HepG2 (cell line): Measurements from ENCODE around the gene CREG2. TPM values are rescaled to one million over a fixed set of nuclear protein-coding genes. Genes with fewer than 3 reads are reported as not detected.

Experiments used
- ATAC-seq: fragments of 200-7000 bp; cut with Tn5 transposase; 3 replicates; pipeline ENCODE4 v1.9.1; 2020; ENCODE audit warnings: mild to moderate bottlenecking, moderate library complexity
- BruUV-seq: library from RNA; stranded (reverse); fragments of 400-500 nt; replicated peaks from 2 replicates; lab custom pipeline; 2021; lab: Mats Ljungman, UMichigan
- CTCF ChIA-PET: fragments of 300-600 bp; formaldehyde crosslinking; extraction: SDS; loops from one replicate; lab custom pipeline; 2021; ENCODE audit warnings: low total read pairs, inconsistent platforms, low intra/inter-chr PET ratio; lab: Yijun Ruan, JAX
- POLR2A ChIA-PET: fragments of 350-600 bp; sonication (Branson Sonifier 250); formaldehyde crosslinking; loops from one replicate; lab custom pipeline; 2020; ENCODE audit warnings: antibody characterized with exemption, inconsistent platforms; lab: Yijun Ruan, JAX
- DNase-seq: peaks from one replicate; pipeline ENCODE4 v3.0.0-alpha.2; 2015; ENCODE audit warnings: low spot score
- FAIRE-seq: peaks from 3 replicates; lab custom pipeline; 2011; peaks lifted over from hg19 to GRCh38; lab: Jason Lieb, UNC
- H2AFZ ChIP-seq: one replicate; pipeline ENCODE4 v1.6.1; 2011; ENCODE audit warnings: low read length, inconsistent platforms
- H3K27ac ChIP-seq: fragments of 300-600 bp; 3 replicates; pipeline ENCODE4 v1.8.0; 2011; ENCODE audit warnings: mixed run types, mild to moderate bottlenecking, mixed read lengths, low read length, inconsistent platforms; ENCODE audit not compliant: insufficient read depth; ENCODE audit errors: extremely low read length
- H3K27me3 ChIP-seq, 2 experiments: fragments of 200-600 bp in 1 of 2; 2 replicates in 1 of 2; 3 replicates in 1 of 2; pipeline versions ENCODE4 v1.6.0 to v1.8.0; 2011; ENCODE audit warnings: low read length in 2 of 2, mild to moderate bottlenecking in 2 of 2, moderate library complexity in 2 of 2, inconsistent platforms in 1 of 2; ENCODE audit not compliant: insufficient read depth in 2 of 2, control insufficient read depth in 1 of 2
- H3K36me3 ChIP-seq, 2 experiments: fragments of 200-600 bp in 1 of 2; replicated peaks in 1 of 2; 2 replicates in 1 of 2; 3 replicates in 1 of 2; pipeline versions ENCODE4 v1.5.1 to v1.8.0; 2011; ENCODE audit warnings: low read length in 2 of 2, inconsistent platforms in 1 of 2; ENCODE audit not compliant: insufficient read depth in 2 of 2, control insufficient read depth in 1 of 2
- H3K4me1 ChIP-seq: 2 replicates; pipeline ENCODE4 v1.5.1; 2012; ENCODE audit warnings: low read length, inconsistent platforms; ENCODE audit not compliant: insufficient read depth
- H3K4me2 ChIP-seq: 2 replicates; pipeline ENCODE4 v1.6.0; 2011; ENCODE audit warnings: low read depth, low read length, inconsistent platforms
- H3K4me3 ChIP-seq, 3 experiments: fragments of 200-600 bp in 1 of 3; sonication (generic), shearing (Covaris generic) in 1 of 3; replicated peaks in 1 of 3; 2 replicates each; pipeline ENCODE4 v1.5.1; 2011 to 2016; ENCODE audit warnings: low read length in 3 of 3, inconsistent platforms in 2 of 3, low read depth in 2 of 3, mild to moderate bottlenecking in 2 of 3, control low read depth in 1 of 3, mixed read lengths in 1 of 3; ENCODE audit not compliant: insufficient read depth in 1 of 3
- H3K79me2 ChIP-seq: one replicate; pipeline ENCODE4 v1.6.1; 2011; ENCODE audit warnings: low read length, inconsistent platforms; ENCODE audit not compliant: insufficient read depth
- H3K9ac ChIP-seq: 2 replicates; pipeline ENCODE4 v1.6.0; 2011; ENCODE audit warnings: mild to moderate bottlenecking, low read depth, low read length, inconsistent platforms; ENCODE audit not compliant: insufficient read depth
- H3K9me3 ChIP-seq: 2 replicates; pipeline ENCODE4 v1.5.1; 2012; ENCODE audit warnings: mild to moderate bottlenecking, low read length
- H4K20me1 ChIP-seq: 2 replicates; pipeline ENCODE4 v1.6.0; 2011; ENCODE audit warnings: inconsistent platforms, mild to moderate bottlenecking, low read length, moderate library complexity; ENCODE audit not compliant: insufficient read depth
- ARNT ChIP-seq: fragments of 450-650 bp; IDR thresholded peaks from 2 replicates; pipeline ENCODE4 v1.6.1; 2017
- CBX1 ChIP-seq: IDR thresholded peaks from one replicate; pipeline ENCODE4 v1.6.1; 2016; ENCODE audit warnings: antibody characterized with exemption, low read depth
- MEF2D ChIP-seq: sonication (generic); formaldehyde crosslinking; IDR thresholded peaks from 2 replicates; pipeline ENCODE4 v1.5.1; 2020; ENCODE audit warnings: mild to moderate bottlenecking, missing genetic modification reagents
- NKX3-1 ChIP-seq: sonication (generic); formaldehyde crosslinking; IDR thresholded peaks from 2 replicates; pipeline ENCODE4 v1.5.0; 2020; ENCODE audit warnings: missing genetic modification reagents
- SOX13 ChIP-seq, 3 experiments: fragments of 450-650 bp in 1 of 3; sonication (generic) in 1 of 3; formaldehyde crosslinking in 1 of 3; IDR thresholded peaks in 2 of 3; conservative IDR thresholded peaks in 1 of 3; 2 replicates each; pipeline versions ENCODE4 v1.5.0 to v1.6.1; 2016 to 2020; ENCODE audit warnings: antibody characterized with exemption in 1 of 3, mild to moderate bottlenecking in 1 of 3, missing compliant biosample characterization in 1 of 3, missing genetic modification reagents in 1 of 3, moderate library complexity in 1 of 3
- SRY ChIP-seq: sonication (generic); formaldehyde crosslinking; IDR thresholded peaks from 2 replicates; pipeline ENCODE4 v1.8.0; 2022; ENCODE audit warnings: mild to moderate bottlenecking, missing genetic modification reagents
- TARDBP ChIP-seq: sonication (generic); formaldehyde crosslinking; IDR thresholded peaks from 2 replicates; pipeline ENCODE4 v1.8.0; 2022; ENCODE audit warnings: mild to moderate bottlenecking, missing genetic modification reagents
- ZC3H4 ChIP-seq: sonication (generic); formaldehyde crosslinking; IDR thresholded peaks from 2 replicates; pipeline ENCODE4 v1.4.0; 2020; ENCODE audit warnings: missing genetic modification reagents, borderline replicate concordance
- ZFP36L1 ChIP-seq: sonication (generic); formaldehyde crosslinking; IDR thresholded peaks from 2 replicates; pipeline ENCODE4 v1.8.0; 2022; ENCODE audit warnings: mild to moderate bottlenecking, missing genetic modification reagents, moderate library complexity
- ZFP41 ChIP-seq: sonication (generic); formaldehyde crosslinking; IDR thresholded peaks from 2 replicates; pipeline ENCODE4 v1.4.0; 2020; ENCODE audit warnings: mild to moderate bottlenecking, missing genetic modification reagents, borderline replicate concordance
- ZFY ChIP-seq: sonication (generic); formaldehyde crosslinking; IDR thresholded peaks from 2 replicates; pipeline ENCODE4 v1.4.0; 2020; ENCODE audit warnings: missing genetic modification reagents
- ZNF564 ChIP-seq: sonication (generic); formaldehyde crosslinking; IDR thresholded peaks from 2 replicates; pipeline ENCODE4 v1.8.1; 2023; ENCODE audit warnings: mild to moderate bottlenecking, missing genetic modification reagents
- ZNF775 ChIP-seq: sonication (generic); formaldehyde crosslinking; IDR thresholded peaks from 2 replicates; pipeline ENCODE4 v1.4.0; 2020; ENCODE audit warnings: missing genetic modification reagents, mild to moderate bottlenecking, moderate library complexity, borderline replicate concordance
- WGBS: methylation state at CpG from one replicate; pipeline ENCODE4 v1.1.6; 2017; ENCODE audit warnings: low lambda C conversion rate; 5-methylcytosine and 5-hydroxymethylcytosine counted together
- in situ Hi-C: cut with HindIII; loops from 2 replicates; pipeline ENCODE4 v1.10.0; 2017; ENCODE audit warnings: low pct_unique_long_range_greater_than_20kb; ENCODE audit not compliant: extremely low pct_ligation_motif_present
- intact Hi-C: fragments of 100-400 bp; cut with micrococcal nuclease; formaldehyde crosslinking; loops from one replicate; pipeline ENCODE4 v1.10.0; 2022; ENCODE audit not compliant: unreplicated experiment
- polyA plus RNA-seq, 8 experiments: library from polyadenylated mRNA; depleted of rRNA in 3 of 8; stranded (reverse) in 7 of 8; unstranded in 1 of 8; fragments of >200 nt; fragmentation: Illumina TruSeq in 4 of 8; extraction: Trizol in 4 of 8; gene quantifications; 2 replicates each; pipeline versions ENCODE4 v1.2.1 to v1.2.3, GENCODE V29; 2011 to 2016; ENCODE audit warnings: low read depth in 4 of 8, missing spikeins in 1 of 8, mixed read lengths in 1 of 8; ENCODE audit not compliant: insufficient read depth in 1 of 8
- total RNA-seq, 5 experiments: library from RNA; depleted of rRNA; stranded (reverse); fragments of >200 nt; fragmentation: Illumina TruSeq; extraction: Trizol; gene quantifications; 2 replicates each; pipeline ENCODE4 v1.2.3, GENCODE V29; 2016; ENCODE audit warnings: low read depth in 1 of 5
- TF ChIP-seq, protein P1 (sequence below): sonication (generic); formaldehyde crosslinking; IDR thresholded peaks from 2 replicates; pipeline ENCODE4 v1.4.0; 2020; ENCODE audit warnings: mild to moderate bottlenecking, missing genetic modification reagents
- TF ChIP-seq, protein P2 (sequence below): sonication (generic); formaldehyde crosslinking; IDR thresholded peaks from 2 replicates; pipeline ENCODE4 v1.9.0; 2021; ENCODE audit warnings: missing genetic modification reagents, borderline replicate concordance
- TF ChIP-seq, protein P3 (sequence below): sonication (generic); formaldehyde crosslinking; conservative IDR thresholded peaks from 2 replicates; pipeline ENCODE4 v1.4.0; 2020; ENCODE audit warnings: missing genetic modification reagents
- TF ChIP-seq, protein P4 (sequence below): sonication (generic); formaldehyde crosslinking; IDR thresholded peaks from 2 replicates; pipeline ENCODE4 v1.8.0; 2022; ENCODE audit warnings: low read depth, missing genetic modification reagents

The CREG2 gene
- total and polyA plus RNA-seq, 2 of the 13 experiments (the other 11 are each of a cell fraction or from before 2014, with no cell fraction given), result 0.18 to 0.26 TPM

DNA sequence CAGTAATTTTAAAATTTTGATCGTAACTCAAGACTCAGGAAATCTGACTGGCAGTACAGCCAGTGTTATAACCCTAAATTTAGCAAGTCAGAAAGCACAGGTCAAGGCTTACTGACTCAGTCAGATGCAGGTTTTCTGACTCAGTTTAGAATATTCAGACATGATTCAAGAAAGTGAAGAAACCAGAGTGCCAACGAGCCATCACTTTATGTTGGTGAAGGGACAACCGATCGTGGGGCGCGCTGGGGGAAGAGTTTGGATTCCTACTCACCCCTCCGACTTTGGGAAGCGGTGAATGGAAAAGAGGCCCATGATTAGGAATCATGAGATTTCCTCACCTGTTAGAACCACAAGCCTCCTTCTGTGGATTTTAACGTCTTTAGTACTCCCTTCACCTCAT lies 79.8 kb downstream of the CREG2 start:
- ATAC-seq (no peak), DNase-seq (no peak), FAIRE-seq (no peak)
- peak overlapping the region; percentile 85 for H3K27ac ChIP-seq
- ChIA-PET CTCF (no interaction called here), POLR2A (interaction anchor here (1.4 kb wide), 3 partner anchors 14 to 259 kb away, joined by 3 to 21 read pairs (median 5); partner anchors contain the start of gene CNOT11)
- H3K9ac ChIP-seq, result peak overlapping the region; percentile 98
- in situ Hi-C loops (no loop called here), intact Hi-C loops (loop anchor here (5.0 kb wide), 1 partner anchor 35 kb away; no protein-coding TSS in a partner anchor)
- 2% methylated on average over 9 of the region's 9 CpGs for WGBS
- no peak overlapping the region for H2AFZ ChIP-seq
- H3K36me3 ChIP-seq, result peaks cover 0 to 15% of the 10 kb centered on the region in 2 experiments; a peak in 3 of 5 replicates
- no peaks in the 10 kb centered on the region; a peak in 1 of 5 replicates for H3K27me3 ChIP-seq
- H3K9me3 ChIP-seq, result no peaks in the 10 kb centered on the region
- peaks cover 43% of the 10 kb centered on the region for H4K20me1 ChIP-seq
- H3K79me2 ChIP-seq, result peaks cover 59% of the 10 kb centered on the region
- peak overlapping the region; percentile 76 to 95 (median 93) for H3K4me3 ChIP-seq
- peak overlapping the region; percentile 82 for H3K4me2 ChIP-seq
- H3K4me1 ChIP-seq, result peaks cover 76% of the 10 kb centered on the region
- no TSS peak for BruUV-seq
- 0 out of 2 replicates have a peak, but pooled peaks have one; percentile 4 for TF ChIP-seq MEF2D (CRISPR knock-in tag)
- no peak for TF ChIP-seq ARNT
- TF ChIP-seq, protein P1, sequence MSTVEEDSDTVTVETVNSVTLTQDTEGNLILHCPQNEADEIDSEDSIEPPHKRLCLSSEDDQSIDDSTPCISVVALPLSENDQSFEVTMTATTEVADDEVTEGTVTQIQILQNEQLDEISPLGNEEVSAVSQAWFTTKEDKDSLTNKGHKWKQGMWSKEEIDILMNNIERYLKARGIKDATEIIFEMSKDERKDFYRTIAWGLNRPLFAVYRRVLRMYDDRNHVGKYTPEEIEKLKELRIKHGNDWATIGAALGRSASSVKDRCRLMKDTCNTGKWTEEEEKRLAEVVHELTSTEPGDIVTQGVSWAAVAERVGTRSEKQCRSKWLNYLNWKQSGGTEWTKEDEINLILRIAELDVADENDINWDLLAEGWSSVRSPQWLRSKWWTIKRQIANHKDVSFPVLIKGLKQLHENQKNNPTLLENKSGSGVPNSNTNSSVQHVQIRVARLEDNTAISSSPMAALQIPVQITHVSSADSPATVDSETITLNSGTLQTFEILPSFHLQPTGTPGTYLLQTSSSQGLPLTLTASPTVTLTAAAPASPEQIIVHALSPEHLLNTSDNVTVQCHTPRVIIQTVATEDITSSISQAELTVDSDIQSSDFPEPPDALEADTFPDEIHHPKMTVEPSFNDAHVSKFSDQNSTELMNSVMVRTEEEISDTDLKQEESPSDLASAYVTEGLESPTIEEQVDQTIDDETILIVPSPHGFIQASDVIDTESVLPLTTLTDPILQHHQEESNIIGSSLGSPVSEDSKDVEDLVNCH (CRISPR knock-in tag), result no peak
- TF ChIP-seq SRY (CRISPR knock-in tag), result 0 out of 2 replicates have a peak, but pooled peaks have one; percentile 4
- TF ChIP-seq ZC3H4, result no peak
- TF ChIP-seq, protein P2, sequence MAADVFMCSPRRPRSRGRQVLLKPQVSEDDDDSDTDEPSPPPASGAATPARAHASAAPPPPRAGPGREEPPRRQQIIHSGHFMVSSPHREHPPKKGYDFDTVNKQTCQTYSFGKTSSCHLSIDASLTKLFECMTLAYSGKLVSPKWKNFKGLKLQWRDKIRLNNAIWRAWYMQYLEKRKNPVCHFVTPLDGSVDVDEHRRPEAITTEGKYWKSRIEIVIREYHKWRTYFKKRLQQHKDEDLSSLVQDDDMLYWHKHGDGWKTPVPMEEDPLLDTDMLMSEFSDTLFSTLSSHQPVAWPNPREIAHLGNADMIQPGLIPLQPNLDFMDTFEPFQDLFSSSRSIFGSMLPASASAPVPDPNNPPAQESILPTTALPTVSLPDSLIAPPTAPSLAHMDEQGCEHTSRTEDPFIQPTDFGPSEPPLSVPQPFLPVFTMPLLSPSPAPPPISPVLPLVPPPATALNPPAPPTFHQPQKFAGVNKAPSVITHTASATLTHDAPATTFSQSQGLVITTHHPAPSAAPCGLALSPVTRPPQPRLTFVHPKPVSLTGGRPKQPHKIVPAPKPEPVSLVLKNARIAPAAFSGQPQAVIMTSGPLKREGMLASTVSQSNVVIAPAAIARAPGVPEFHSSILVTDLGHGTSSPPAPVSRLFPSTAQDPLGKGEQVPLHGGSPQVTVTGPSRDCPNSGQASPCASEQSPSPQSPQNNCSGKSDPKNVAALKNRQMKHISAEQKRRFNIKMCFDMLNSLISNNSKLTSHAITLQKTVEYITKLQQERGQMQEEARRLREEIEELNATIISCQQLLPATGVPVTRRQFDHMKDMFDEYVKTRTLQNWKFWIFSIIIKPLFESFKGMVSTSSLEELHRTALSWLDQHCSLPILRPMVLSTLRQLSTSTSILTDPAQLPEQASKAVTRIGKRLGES (CRISPR knock-in tag), result no peak
- no peak for TF ChIP-seq ZFY (CRISPR knock-in tag)
- no peak for TF ChIP-seq ZFP36L1
- TF ChIP-seq ZFP41, result no peak
- no peak for TF ChIP-seq ZNF564 (CRISPR knock-in tag)
- no peak for TF ChIP-seq CBX1
- no peak for TF ChIP-seq SOX13 (IDR thresholded peaks at IDR 0.05)
- TF ChIP-seq SOX13 (CRISPR knock-in tag; conservative IDR thresholded peaks at IDR 0.05 in 1 of 2, IDR thresholded peaks at IDR 0.05 in 1 of 2), result no peak
- no peak for TF ChIP-seq ZNF775 (CRISPR knock-in tag)
- TF ChIP-seq, protein P3, sequence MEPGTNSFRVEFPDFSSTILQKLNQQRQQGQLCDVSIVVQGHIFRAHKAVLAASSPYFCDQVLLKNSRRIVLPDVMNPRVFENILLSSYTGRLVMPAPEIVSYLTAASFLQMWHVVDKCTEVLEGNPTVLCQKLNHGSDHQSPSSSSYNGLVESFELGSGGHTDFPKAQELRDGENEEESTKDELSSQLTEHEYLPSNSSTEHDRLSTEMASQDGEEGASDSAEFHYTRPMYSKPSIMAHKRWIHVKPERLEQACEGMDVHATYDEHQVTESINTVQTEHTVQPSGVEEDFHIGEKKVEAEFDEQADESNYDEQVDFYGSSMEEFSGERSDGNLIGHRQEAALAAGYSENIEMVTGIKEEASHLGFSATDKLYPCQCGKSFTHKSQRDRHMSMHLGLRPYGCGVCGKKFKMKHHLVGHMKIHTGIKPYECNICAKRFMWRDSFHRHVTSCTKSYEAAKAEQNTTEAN (CRISPR knock-in tag), result no peak
- TF ChIP-seq, protein P4, sequence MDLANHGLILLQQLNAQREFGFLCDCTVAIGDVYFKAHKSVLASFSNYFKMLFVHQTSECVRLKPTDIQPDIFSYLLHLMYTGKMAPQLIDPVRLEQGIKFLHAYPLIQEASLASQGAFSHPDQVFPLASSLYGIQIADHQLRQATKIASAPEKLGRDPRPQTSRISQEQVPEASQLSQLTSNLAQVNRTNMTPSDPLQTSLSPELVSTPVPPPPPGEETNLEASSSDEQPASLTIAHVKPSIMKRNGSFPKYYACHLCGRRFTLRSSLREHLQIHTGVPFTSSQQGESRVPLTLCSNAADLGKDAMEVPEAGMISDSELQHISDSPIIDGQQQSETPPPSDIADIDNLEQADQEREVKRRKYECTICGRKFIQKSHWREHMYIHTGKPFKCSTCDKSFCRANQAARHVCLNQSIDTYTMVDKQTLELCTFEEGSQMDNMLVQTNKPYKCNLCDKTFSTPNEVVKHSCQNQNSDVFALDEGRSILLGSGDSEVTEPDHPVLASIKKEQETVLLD (CRISPR knock-in tag), result no peak
- TF ChIP-seq TARDBP (CRISPR knock-in tag), result 0 out of 2 replicates have a peak, but pooled peaks have one; percentile 52
- no peak for TF ChIP-seq NKX3-1
